ENCODE data around the gene SERGEF. TPM values are rescaled to one million over a fixed set of nuclear protein-coding genes. Genes with fewer than 3 reads are reported as not detected.
"Not testable (repeated sequence)": the region's sequence is repeated elsewhere in the genome, so short reads cannot be mapped to it uniquely, and the experiment has no call there.

SERGEF gene
- total and polyA plus RNA-seq, 5 experiments from 2014 or later: 46.5 to 70.3 (median 61.8) TPM

GRCh38 chr11:17890325-17890724 lies 122.5 kb downstream of the SERGEF start:
- Mint-ChIP-seq H3K4me3 (no peak overlapping the region), H3K9me3 (no peaks in the 10 kb centered on the region), H3K4me1 (peaks cover 0 to 2% (median 0%) of the 10 kb centered on the region in 4 donors), H3K27me3 (no peaks in the 10 kb centered on the region), H3K27ac (no peak overlapping the region), H3K36me3 (peaks cover 0 to 61% (median 16%) of the 10 kb centered on the region in 3 donors)
- ATAC-seq (no peak), DNase-seq (no peak)
- POLR2A ChIA-PET: no interaction called here

DNA sequence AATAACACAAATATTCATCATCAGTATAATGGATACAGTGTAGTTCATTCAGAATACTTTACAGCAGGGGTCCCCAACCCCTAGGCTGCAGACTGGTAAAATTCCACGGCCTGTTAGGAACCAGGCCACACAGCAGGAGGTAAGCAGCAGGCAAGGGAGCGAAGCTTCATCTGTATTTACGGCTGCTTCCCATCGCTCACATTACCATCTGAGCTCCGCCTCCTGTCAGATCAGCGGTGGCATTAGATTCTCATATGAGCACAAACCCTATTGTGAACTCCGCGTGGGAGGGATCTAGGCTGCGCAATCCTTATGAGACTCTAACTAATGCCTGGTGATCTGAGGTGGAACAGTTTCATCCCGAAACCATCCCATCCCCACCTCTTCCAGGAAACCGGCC lies 125.1 kb downstream of the SERGEF start:
- H3K27me3 Mint-ChIP-seq: no peaks in the 10 kb centered on the region
- H3K27ac Mint-ChIP-seq: no peak overlapping the region
- H3K9me3 Mint-ChIP-seq: no peaks in the 10 kb centered on the region
- H3K4me3 Mint-ChIP-seq: no peak overlapping the region
- peaks cover 0 to 46% (median 14%) of the 10 kb centered on the region in 3 donors for H3K36me3 Mint-ChIP-seq
- POLR2A ChIA-PET: no interaction called here
- no peak for ATAC-seq
- no peak for DNase-seq
- H3K4me1 Mint-ChIP-seq: peaks cover 0 to 6% (median 0%) of the 10 kb centered on the region in 4 donors

DNA sequence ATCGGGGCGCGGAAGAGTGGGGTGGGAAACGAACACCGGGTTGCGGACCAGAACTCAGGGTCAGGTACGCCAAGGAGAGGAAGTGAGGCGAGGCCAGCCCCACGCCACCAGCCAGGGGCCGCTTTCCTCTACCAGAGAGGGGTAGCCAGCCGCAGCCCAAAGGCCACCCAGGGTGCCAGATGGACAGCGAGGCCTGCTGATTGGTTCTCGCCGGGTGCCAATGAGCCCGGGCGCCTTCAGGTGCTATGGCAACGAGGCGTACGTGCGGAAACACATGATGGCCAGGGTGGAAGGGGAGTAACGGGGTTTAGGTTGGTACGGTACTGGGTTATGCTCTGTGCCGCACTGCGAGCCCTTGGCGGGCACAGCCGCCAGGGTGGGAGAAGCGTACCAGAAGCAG lies 128.9 kb downstream of the SERGEF start:
- H3K27me3 Mint-ChIP-seq: no peaks in the 10 kb centered on the region
- H3K4me3 Mint-ChIP-seq: no peak overlapping the region
- H3K4me1 Mint-ChIP-seq: peaks cover 0 to 8% (median 0%) of the 10 kb centered on the region in 4 donors
- POLR2A ChIA-PET: no interaction called here
- peaks cover 0 to 18% (median under 1%) of the 10 kb centered on the region in 3 donors for H3K36me3 Mint-ChIP-seq
- DNase-seq: no peak
- no peak for ATAC-seq
- no peak overlapping the region for H3K27ac Mint-ChIP-seq
- H3K9me3 Mint-ChIP-seq: no peaks in the 10 kb centered on the region

DNA sequence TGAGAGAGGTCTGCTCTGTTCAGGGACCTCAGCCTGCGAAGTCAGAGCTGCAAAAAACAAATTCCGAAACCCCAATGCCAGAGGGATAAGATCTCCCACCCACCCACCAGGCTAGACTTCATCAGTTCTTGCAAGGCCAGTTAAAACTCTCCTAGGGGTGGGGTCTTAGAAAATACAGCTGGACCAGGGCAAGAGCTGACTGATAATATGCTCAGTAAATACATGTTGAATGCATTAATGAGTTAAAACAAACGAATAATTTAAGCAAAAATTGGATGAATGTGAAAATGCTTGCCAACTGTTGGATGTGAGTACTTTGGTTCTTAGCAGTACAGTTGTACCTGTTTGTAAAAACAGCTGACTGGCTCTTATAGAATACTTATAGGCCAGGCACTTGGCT lies 129.8 kb downstream of the SERGEF start:
- Mint-ChIP-seq H3K4me1 (peaks cover 0 to 11% (median 0%) of the 10 kb centered on the region in 4 donors), H3K27ac (peak overlapping the region in 1 of 10 donors; percentile 24), H3K9me3 (no peaks in the 10 kb centered on the region), H3K27me3 (no peaks in the 10 kb centered on the region), H3K4me3 (no peak overlapping the region), H3K36me3 (peaks cover 6 to 21% (median 7%) of the 10 kb centered on the region in 3 donors)
- ATAC-seq (no peak), DNase-seq (no peak)
- POLR2A ChIA-PET: interaction anchor here (0.5 kb wide), 1 partner anchor 348 kb away, joined by 4 read pairs; no protein-coding TSS in a partner anchor

DNA sequence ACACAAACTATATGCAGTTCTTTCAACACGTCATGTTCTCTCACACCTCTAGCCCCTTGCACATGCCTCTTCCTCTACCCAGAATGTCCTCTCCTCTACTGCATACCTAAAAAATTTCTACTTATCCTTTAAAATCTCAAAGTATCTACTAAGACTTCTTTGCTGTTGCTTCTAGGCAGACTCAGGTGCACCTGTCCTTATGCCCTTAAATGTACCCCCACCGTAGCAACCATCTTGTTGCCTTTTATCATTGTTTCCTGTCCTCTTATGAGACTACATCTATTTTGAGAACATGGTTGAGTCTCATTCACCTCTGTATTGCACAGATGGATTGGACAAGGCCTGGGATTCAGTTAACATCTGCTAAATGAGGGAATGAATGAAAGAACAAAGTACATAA lies 134.1 kb downstream of the SERGEF start:
- Mint-ChIP-seq H3K9me3 (no peaks in the 10 kb centered on the region), H3K27ac (peak overlapping the region in 2 of 10 donors; percentile 42 to 44), H3K36me3 (peaks cover 14 to 56% (median 28%) of the 10 kb centered on the region in 3 donors), H3K27me3 (no peaks in the 10 kb centered on the region), H3K4me1 (peaks cover 0 to 7% (median 0%) of the 10 kb centered on the region in 4 donors), H3K4me3 (no peak overlapping the region)
- DNase-seq (no peak), ATAC-seq (no peak)
- POLR2A ChIA-PET: no interaction called here

- DNase-seq (no peak), ATAC-seq (no peak)
- H3K27me3 Mint-ChIP-seq: no peaks in the 10 kb centered on the region
- no peaks in the 10 kb centered on the region for H3K9me3 Mint-ChIP-seq
- peaks cover 0 to 5% (median 0%) of the 10 kb centered on the region in 4 donors for H3K4me1 Mint-ChIP-seq
- POLR2A ChIA-PET: no interaction called here
- H3K4me3 Mint-ChIP-seq: no peak overlapping the region
- peak overlapping the region in 1 of 10 donors; percentile 21 for H3K27ac Mint-ChIP-seq
- peaks cover 14 to 57% (median 36%) of the 10 kb centered on the region in 3 donors for H3K36me3 Mint-ChIP-seq
Measured at GRCh38 chr11:17877886-17878285, 135.0 kb downstream of the SERGEF start.

DNA sequence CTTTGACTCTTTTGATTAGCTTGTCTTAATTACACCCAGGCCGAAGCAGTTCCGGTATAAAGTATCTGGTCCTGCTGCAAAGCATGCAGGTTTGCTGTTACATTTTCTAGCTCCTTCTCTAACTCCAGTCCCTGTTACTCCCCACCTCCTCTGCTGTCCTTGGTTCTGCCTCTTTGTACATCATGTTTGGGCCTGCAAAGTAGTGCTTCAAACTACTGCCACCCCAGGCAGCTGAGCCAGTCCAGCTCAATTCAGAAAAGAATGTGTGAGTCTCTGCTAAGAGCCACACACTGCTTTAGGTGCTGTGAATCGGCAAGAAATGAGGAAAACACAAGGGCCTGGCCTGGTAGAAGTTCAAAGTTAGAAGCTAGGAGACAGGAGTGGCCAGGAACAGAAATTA lies 136.0 kb downstream of the SERGEF start:
- Mint-ChIP-seq H3K27ac (no peak overlapping the region), H3K27me3 (no peaks in the 10 kb centered on the region), H3K36me3 (peaks cover 14 to 61% (median 46%) of the 10 kb centered on the region in 3 donors), H3K9me3 (no peaks in the 10 kb centered on the region), H3K4me3 (no peak overlapping the region), H3K4me1 (peaks cover 0 to 3% (median 0%) of the 10 kb centered on the region in 4 donors)
- no peak for DNase-seq
- ATAC-seq: no peak
- POLR2A ChIA-PET: no interaction called here

DNA sequence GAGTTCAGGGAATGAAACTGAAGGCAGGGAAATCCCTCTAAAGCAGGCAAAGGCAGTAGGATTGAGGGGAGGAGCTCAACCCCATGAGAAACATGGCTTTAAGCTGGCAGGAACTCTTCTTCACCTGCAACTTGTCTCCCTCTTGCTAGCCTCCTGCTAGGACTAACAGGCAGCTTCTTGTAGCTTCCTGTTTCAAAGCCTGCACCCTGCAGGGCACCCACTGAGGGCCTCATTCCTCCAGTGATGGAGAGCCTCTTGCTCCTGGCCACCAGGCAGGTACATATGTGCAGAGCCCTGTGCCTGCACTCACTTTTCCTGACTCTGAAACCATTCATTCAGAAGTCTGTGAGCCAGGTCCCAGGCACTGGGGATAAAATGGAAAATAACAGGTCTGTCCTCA lies 137.0 kb downstream of the SERGEF start:
- POLR2A ChIA-PET: no interaction called here
- peak overlapping the region in 1 of 10 donors; percentile 1 for H3K27ac Mint-ChIP-seq
- ATAC-seq (no peak), DNase-seq (no peak)
- peaks cover 14 to 71% (median 54%) of the 10 kb centered on the region in 3 donors for H3K36me3 Mint-ChIP-seq
- H3K9me3 Mint-ChIP-seq: no peaks in the 10 kb centered on the region
- no peaks in the 10 kb centered on the region for H3K27me3 Mint-ChIP-seq
- no peak overlapping the region for H3K4me3 Mint-ChIP-seq
- H3K4me1 Mint-ChIP-seq: peaks cover 0 to 3% (median 0%) of the 10 kb centered on the region in 4 donors

DNA sequence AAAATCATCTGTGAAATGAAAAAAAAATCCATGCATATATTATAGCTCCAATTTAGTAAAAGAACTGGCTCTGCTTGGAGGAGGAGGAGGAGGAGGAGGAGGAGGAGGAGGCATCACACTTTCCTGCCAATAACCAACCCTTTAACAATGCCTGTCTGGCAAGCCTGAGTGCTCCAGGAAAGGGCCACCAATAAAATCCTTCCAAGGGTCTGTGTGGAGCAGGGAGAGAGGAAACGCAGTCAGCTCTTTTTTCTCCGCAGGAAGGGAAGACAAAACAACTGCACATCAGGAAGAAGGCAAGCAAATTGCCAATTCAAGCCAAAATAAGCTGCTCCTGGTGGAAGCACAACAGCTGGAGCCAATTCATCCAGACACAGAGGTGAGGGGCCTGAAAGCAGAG lies 139.3 kb downstream of the SERGEF start:
- peaks cover 0 to under 1% (median 0%) of the 10 kb centered on the region in 4 donors for H3K4me1 Mint-ChIP-seq
- POLR2A ChIA-PET: no interaction called here
- ATAC-seq: no peak
- DNase-seq: no peak
- no peak overlapping the region for H3K27ac Mint-ChIP-seq
- no peaks in the 10 kb centered on the region for H3K27me3 Mint-ChIP-seq
- peaks cover 27 to 85% (median 73%) of the 10 kb centered on the region in 3 donors for H3K36me3 Mint-ChIP-seq
- H3K9me3 Mint-ChIP-seq: peaks cover 0 to 9% (median under 1%) of the 10 kb centered on the region in 9 donors
- no peak overlapping the region for H3K4me3 Mint-ChIP-seq

- DNase-seq, H3K27ac Mint-ChIP-seq, ATAC-seq, H3K4me3 Mint-ChIP-seq, H3K4me1 Mint-ChIP-seq, POLR2A ChIA-PET, H3K27me3 Mint-ChIP-seq: not testable (repeated sequence)
- Mint-ChIP-seq H3K9me3 (peaks cover 0 to 12% (median 4%) of the 10 kb centered on the region in 9 donors), H3K36me3 (peaks cover 27 to 63% (median 62%) of the 10 kb centered on the region in 3 donors)
Measured at GRCh38 chr11:17868398-17868797, 144.4 kb downstream of the SERGEF start.

DNA sequence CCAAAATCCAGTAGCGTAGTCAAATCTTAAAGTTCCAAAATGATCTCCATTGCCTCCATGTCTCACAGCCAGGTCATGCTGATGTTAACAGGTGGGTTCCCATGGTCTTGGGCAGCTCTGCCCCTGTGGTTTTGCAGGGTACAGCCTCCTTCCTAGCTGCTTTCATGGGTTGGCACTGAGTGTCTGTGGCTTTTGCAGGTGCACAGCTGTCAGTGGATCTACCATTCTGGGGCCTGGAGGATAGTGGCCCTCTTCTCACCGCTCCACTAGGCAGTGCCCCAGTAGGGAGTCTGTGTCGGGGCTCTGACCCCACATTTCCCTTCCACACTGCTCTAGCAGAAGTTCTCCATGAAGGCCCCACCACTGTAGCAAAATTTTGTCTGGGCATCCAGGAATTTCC lies 145.5 kb downstream of the SERGEF start:
- peaks cover 28 to 60% (median 59%) of the 10 kb centered on the region in 3 donors for H3K36me3 Mint-ChIP-seq

GRCh38 chr11:17865765-17866428 lies 146.9 kb downstream of the SERGEF start:
- Mint-ChIP-seq H3K9me3 (peaks cover 0 to 12% (median 4%) of the 10 kb centered on the region in 9 donors), H3K27me3 (no peaks in the 10 kb centered on the region), H3K4me1 (peaks cover 0 to 8% (median 5%) of the 10 kb centered on the region in 4 donors), H3K36me3 (peaks cover 28 to 58% (median 49%) of the 10 kb centered on the region in 3 donors), H3K4me3 (no peak overlapping the region), H3K27ac (no peak overlapping the region)
- ATAC-seq (no peak), DNase-seq (no peak)
- POLR2A ChIA-PET: no interaction called here

More for the DNA sequence above, 145.5 kb downstream of the SERGEF start:
- no peaks in the 10 kb centered on the region for H3K27me3 Mint-ChIP-seq
- POLR2A ChIA-PET: no interaction called here
- H3K4me3 Mint-ChIP-seq: no peak overlapping the region
- ATAC-seq: no peak
- peak overlapping the region in 1 of 10 donors; percentile 37 for H3K27ac Mint-ChIP-seq
- DNase-seq: no peak
- peaks cover 0 to 12% (median 4%) of the 10 kb centered on the region in 9 donors for H3K9me3 Mint-ChIP-seq
- peaks cover 0 to 8% (median 1%) of the 10 kb centered on the region in 4 donors for H3K4me1 Mint-ChIP-seq

DNA sequence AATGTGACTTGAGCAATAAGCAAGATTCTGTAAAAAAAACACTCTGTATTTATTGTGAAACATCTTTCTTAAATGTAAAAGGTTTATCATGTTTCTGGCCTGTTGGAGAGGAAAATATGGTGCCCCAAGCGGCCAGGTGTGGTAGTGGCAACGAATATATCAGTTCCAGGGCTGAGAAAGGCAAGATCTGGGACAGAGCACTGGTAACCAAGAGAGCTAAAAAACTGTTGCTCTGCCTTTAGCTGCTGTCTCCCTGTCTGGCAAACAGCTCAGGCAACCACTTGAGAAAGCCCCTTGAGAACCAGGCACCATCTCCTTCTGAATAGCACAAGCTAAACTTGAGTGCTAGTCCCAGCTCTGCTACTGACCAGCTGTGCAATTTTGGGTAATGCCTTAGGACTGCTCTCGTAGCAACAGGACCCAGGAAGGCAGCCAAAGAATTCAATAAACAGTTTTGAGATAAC lies 148.3 kb downstream of the SERGEF start:
- Mint-ChIP-seq H3K27me3 (no peaks in the 10 kb centered on the region), H3K4me3 (no peak overlapping the region), H3K27ac (no peak overlapping the region), H3K36me3 (peaks cover 19 to 54% (median 47%) of the 10 kb centered on the region in 3 donors), H3K4me1 (peaks cover 0 to 11% (median 6%) of the 10 kb centered on the region in 4 donors), H3K9me3 (peaks cover 0 to 9% (median 4%) of the 10 kb centered on the region in 9 donors)
- POLR2A ChIA-PET: interaction anchor here (0.5 kb wide), 1 partner anchor 124 kb away, joined by 3 read pairs; no protein-coding TSS in a partner anchor
- DNase-seq: no peak
- ATAC-seq: no peak
